GM12873 (cell line): ENCODE data around the gene PRSS16.

Experiments
- CTCF ChIP-seq: IDR thresholded peaks from 2 replicates; pipeline ENCODE4 v1.5.1; 2012; ENCODE audit warnings: low read depth, mild to moderate bottlenecking, moderate library complexity, low read length, control low read depth; ENCODE audit not compliant: insufficient read depth; ENCODE audit errors: missing control alignments

The PRSS16 gene

GRCh38 chr6:27263886-27264285 is 16.4 kb downstream of the PRSS16 start:
- no peak for TF ChIP-seq CTCF

- no peak for TF ChIP-seq CTCF
Observed at GRCh38 chr6:27267857-27268434, 20.4 kb downstream of the PRSS16 start.

GRCh38 chr6:27268803-27269202 is 21.3 kb downstream of the PRSS16 start:
- TF ChIP-seq CTCF, result no peak

GRCh38 chr6:27273783-27274182 is 26.3 kb downstream of the PRSS16 start:
- TF ChIP-seq CTCF, result no peak

- TF ChIP-seq CTCF, result no peak
Observed at GRCh38 chr6:27275025-27275956, 27.8 kb downstream of the PRSS16 start.

- no peak for TF ChIP-seq CTCF
Observed at GRCh38 chr6:27279513-27280063, 32.1 kb downstream of the PRSS16 start.

GRCh38 chr6:27280064-27280539 is 32.6 kb downstream of the PRSS16 start:
- TF ChIP-seq CTCF, result no peak
